ENCODE results near the gene RPP38. TPM values are rescaled to one million over a fixed set of nuclear protein-coding genes. Genes with fewer than 3 reads are reported as not detected.

Gene RPP38
- total and polyA plus RNA-seq, 4 donors: 7.2 to 12.0 (median 8.2) TPM

DNA sequence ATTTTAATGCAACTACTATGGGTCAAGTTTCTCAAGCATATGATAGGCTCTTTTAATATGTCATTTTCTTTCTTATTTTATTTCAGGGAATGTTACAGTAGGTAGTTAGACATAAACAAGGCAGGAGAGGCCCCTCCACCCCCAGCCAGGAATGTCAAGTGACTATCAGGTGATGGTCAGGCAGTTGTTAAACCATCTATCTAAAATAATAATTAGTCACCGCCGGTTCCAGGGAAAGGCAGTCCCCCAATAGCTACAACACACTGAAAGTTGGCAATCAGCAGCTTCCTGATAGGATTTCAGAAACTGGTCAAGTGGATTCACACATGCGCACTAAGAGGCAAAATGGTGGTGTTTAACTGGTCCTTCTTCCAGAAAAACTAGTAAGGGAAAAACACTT is 44.1 kb upstream of the RPP38 start:
- no peaks in the 10 kb centered on the region for H3K27me3 ChIP-seq (ENCODE audit: control insufficient read depth in 4 of 4, insufficient read depth in 4 of 4, low read length in 3 of 4)
- H3K9me3 ChIP-seq (ENCODE audit: control insufficient read depth in 4 of 4, low read length in 3 of 4): no peaks in the 10 kb centered on the region
- H3K4me1 ChIP-seq (ENCODE audit: control insufficient read depth in 4 of 4, insufficient read depth in 4 of 4, low read length in 3 of 4): no peaks in the 10 kb centered on the region
- 95% methylated on average over 3 of the region's 3 CpGs for WGBS
- H3K9ac ChIP-seq (ENCODE audit: low read depth in 1 of 2, low read length in 2 of 2): no peak overlapping the region
- TF ChIP-seq FOXA1 (IDR thresholded peaks at IDR 0.05): no peak
- no peak for TF ChIP-seq JUND (IDR thresholded peaks at IDR 0.05)
- TF ChIP-seq HNF4A (conservative IDR thresholded peaks at IDR 0.05): no peak
- no peak for TF ChIP-seq GABPA (IDR thresholded peaks at IDR 0.05 in 1 of 2, conservative IDR thresholded peaks at IDR 0.05 in 1 of 2)
- no peak for TF ChIP-seq NR2F2 (IDR thresholded peaks at IDR 0.05)
- no peak for TF ChIP-seq EGR1 (IDR thresholded peaks at IDR 0.05; ENCODE audit: low read depth in 2 of 2)
- H3K4me3 ChIP-seq (ENCODE audit: low read depth in 1 of 3, low read length in 3 of 3): no peak overlapping the region
- H3K27ac ChIP-seq (ENCODE audit: low read depth in 1 of 2, low read length in 2 of 2): no peak overlapping the region
- no peak for DNase-seq (ENCODE audit: low spot score)
- no peaks in the 10 kb centered on the region for H3K36me3 ChIP-seq (ENCODE audit: control insufficient read depth in 4 of 4, insufficient read depth in 3 of 4, low read depth in 1 of 4, low read length in 3 of 4)

DNA sequence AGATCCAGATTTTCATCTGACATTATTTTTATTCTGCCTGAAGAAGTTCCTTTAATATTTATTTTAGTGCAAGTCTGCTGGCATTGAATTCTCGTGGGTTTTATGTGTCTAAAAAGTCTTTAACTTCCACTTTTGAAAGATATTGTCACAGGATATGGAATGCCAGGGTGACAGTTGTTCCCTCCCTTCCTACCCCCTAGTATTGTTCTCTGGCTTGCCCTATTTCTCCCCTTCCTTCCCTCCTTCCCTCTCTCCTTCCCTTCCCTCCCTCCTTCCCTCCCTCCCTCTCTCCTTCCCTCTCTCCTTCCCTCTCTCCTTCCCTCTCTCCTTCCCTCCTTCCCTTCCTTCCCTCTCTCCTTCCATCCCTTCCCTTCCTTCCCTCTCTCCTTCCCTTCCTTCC is 38.5 kb upstream of the RPP38 start:
- Histone ChIP-seq H3K27me3 (ENCODE audit: control insufficient read depth in 4 of 4, insufficient read depth in 4 of 4, low read length in 3 of 4) (no peaks in the 10 kb centered on the region), H3K9me3 (ENCODE audit: control insufficient read depth in 4 of 4, low read length in 3 of 4) (peaks cover 0 to 2% (median 0%) of the 10 kb centered on the region in 4 donors), H3K4me1 (ENCODE audit: control insufficient read depth in 4 of 4, insufficient read depth in 4 of 4, low read length in 3 of 4) (no peaks in the 10 kb centered on the region), H3K36me3 (ENCODE audit: control insufficient read depth in 4 of 4, insufficient read depth in 3 of 4, low read depth in 1 of 4, low read length in 3 of 4) (no peaks in the 10 kb centered on the region), H3K4me3 (ENCODE audit: low read depth in 1 of 3, low read length in 3 of 3) (no peak overlapping the region), H3K27ac (ENCODE audit: low read depth in 1 of 2, low read length in 2 of 2) (no peak overlapping the region), H3K9ac (ENCODE audit: low read depth in 1 of 2, low read length in 2 of 2) (no peak overlapping the region)
- TF ChIP-seq FOXA1 (IDR thresholded peaks at IDR 0.05) (no peak), HNF4G (IDR thresholded peaks at IDR 0.05) (no peak), RAD21 (IDR thresholded peaks at IDR 0.05) (no peak), JUND (IDR thresholded peaks at IDR 0.05) (no peak), RXRA (IDR thresholded peaks at IDR 0.05) (no peak), SP1 (IDR thresholded peaks at IDR 0.05) (no peak), NR2F2 (IDR thresholded peaks at IDR 0.05) (no peak), FOXA2 (IDR thresholded peaks at IDR 0.05) (no peak), GABPA (IDR thresholded peaks at IDR 0.05 in 1 of 2, conservative IDR thresholded peaks at IDR 0.05 in 1 of 2) (no peak), YY1 (IDR thresholded peaks at IDR 0.05) (no peak), TAF1 (conservative IDR thresholded peaks at IDR 0.05) (no peak), HNF4A (conservative IDR thresholded peaks at IDR 0.05) (no peak), EGR1 (IDR thresholded peaks at IDR 0.05; ENCODE audit: low read depth in 2 of 2) (no peak)
- TF ChIP-seq, protein P1, sequence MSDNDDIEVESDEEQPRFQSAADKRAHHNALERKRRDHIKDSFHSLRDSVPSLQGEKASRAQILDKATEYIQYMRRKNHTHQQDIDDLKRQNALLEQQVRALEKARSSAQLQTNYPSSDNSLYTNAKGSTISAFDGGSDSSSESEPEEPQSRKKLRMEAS (IDR thresholded peaks at IDR 0.05): no peak
- TF ChIP-seq, protein P2, sequence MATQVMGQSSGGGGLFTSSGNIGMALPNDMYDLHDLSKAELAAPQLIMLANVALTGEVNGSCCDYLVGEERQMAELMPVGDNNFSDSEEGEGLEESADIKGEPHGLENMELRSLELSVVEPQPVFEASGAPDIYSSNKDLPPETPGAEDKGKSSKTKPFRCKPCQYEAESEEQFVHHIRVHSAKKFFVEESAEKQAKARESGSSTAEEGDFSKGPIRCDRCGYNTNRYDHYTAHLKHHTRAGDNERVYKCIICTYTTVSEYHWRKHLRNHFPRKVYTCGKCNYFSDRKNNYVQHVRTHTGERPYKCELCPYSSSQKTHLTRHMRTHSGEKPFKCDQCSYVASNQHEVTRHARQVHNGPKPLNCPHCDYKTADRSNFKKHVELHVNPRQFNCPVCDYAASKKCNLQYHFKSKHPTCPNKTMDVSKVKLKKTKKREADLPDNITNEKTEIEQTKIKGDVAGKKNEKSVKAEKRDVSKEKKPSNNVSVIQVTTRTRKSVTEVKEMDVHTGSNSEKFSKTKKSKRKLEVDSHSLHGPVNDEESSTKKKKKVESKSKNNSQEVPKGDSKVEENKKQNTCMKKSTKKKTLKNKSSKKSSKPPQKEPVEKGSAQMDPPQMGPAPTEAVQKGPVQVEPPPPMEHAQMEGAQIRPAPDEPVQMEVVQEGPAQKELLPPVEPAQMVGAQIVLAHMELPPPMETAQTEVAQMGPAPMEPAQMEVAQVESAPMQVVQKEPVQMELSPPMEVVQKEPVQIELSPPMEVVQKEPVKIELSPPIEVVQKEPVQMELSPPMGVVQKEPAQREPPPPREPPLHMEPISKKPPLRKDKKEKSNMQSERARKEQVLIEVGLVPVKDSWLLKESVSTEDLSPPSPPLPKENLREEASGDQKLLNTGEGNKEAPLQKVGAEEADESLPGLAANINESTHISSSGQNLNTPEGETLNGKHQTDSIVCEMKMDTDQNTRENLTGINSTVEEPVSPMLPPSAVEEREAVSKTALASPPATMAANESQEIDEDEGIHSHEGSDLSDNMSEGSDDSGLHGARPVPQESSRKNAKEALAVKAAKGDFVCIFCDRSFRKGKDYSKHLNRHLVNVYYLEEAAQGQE (IDR thresholded peaks at IDR 0.05): no peak
- TF ChIP-seq, protein P3, sequence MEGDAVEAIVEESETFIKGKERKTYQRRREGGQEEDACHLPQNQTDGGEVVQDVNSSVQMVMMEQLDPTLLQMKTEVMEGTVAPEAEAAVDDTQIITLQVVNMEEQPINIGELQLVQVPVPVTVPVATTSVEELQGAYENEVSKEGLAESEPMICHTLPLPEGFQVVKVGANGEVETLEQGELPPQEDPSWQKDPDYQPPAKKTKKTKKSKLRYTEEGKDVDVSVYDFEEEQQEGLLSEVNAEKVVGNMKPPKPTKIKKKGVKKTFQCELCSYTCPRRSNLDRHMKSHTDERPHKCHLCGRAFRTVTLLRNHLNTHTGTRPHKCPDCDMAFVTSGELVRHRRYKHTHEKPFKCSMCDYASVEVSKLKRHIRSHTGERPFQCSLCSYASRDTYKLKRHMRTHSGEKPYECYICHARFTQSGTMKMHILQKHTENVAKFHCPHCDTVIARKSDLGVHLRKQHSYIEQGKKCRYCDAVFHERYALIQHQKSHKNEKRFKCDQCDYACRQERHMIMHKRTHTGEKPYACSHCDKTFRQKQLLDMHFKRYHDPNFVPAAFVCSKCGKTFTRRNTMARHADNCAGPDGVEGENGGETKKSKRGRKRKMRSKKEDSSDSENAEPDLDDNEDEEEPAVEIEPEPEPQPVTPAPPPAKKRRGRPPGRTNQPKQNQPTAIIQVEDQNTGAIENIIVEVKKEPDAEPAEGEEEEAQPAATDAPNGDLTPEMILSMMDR (IDR thresholded peaks at IDR 0.05; ENCODE audit: low read depth, low read length, missing input control): no peak
- TF ChIP-seq, protein P4, sequence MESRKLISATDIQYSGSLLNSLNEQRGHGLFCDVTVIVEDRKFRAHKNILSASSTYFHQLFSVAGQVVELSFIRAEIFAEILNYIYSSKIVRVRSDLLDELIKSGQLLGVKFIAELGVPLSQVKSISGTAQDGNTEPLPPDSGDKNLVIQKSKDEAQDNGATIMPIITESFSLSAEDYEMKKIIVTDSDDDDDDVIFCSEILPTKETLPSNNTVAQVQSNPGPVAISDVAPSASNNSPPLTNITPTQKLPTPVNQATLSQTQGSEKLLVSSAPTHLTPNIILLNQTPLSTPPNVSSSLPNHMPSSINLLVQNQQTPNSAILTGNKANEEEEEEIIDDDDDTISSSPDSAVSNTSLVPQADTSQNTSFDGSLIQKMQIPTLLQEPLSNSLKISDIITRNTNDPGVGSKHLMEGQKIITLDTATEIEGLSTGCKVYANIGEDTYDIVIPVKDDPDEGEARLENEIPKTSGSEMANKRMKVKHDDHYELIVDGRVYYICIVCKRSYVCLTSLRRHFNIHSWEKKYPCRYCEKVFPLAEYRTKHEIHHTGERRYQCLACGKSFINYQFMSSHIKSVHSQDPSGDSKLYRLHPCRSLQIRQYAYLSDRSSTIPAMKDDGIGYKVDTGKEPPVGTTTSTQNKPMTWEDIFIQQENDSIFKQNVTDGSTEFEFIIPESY (IDR thresholded peaks at IDR 0.05): no peak
- TF ChIP-seq, protein P5, sequence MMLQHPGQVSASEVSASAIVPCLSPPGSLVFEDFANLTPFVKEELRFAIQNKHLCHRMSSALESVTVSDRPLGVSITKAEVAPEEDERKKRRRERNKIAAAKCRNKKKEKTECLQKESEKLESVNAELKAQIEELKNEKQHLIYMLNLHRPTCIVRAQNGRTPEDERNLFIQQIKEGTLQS (IDR thresholded peaks at IDR 0.05): no peak
- no peak for DNase-seq (ENCODE audit: low spot score)
- WGBS: 73% methylated on average over 1 of the region's 1 CpG

Measured in liver (tissue), 9 donors.